GM12873 (cell line): ENCODE results near the gene PGM2.

Experiments
- TF ChIP-seq, protein P1 (sequence below): IDR thresholded peaks from 2 replicates; pipeline ENCODE4 v1.5.1; 2012; ENCODE audit warnings: low read depth, mild to moderate bottlenecking, moderate library complexity, low read length, control low read depth; ENCODE audit not compliant: insufficient read depth; ENCODE audit errors: missing control alignments

PGM2 gene

DNA sequence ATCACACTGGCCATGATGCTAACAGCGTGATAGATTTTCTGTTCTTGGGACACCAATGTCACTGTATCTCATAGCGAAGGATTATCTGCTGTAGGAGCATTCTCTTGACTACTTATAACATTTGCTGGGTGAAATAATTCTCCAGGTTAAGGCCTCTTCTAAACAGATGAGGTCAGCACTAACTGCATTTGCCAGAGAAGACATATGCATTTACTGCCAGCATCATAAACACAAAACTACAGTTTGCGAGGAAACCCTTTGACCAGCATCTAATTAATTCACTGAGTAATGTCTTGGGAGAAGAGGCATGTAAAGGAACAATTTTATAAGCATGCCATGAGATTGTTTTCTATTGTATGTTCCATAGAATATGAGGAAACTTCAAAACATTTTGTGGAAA, 78.3 kb downstream of the PGM2 start:
- TF ChIP-seq, protein P1, sequence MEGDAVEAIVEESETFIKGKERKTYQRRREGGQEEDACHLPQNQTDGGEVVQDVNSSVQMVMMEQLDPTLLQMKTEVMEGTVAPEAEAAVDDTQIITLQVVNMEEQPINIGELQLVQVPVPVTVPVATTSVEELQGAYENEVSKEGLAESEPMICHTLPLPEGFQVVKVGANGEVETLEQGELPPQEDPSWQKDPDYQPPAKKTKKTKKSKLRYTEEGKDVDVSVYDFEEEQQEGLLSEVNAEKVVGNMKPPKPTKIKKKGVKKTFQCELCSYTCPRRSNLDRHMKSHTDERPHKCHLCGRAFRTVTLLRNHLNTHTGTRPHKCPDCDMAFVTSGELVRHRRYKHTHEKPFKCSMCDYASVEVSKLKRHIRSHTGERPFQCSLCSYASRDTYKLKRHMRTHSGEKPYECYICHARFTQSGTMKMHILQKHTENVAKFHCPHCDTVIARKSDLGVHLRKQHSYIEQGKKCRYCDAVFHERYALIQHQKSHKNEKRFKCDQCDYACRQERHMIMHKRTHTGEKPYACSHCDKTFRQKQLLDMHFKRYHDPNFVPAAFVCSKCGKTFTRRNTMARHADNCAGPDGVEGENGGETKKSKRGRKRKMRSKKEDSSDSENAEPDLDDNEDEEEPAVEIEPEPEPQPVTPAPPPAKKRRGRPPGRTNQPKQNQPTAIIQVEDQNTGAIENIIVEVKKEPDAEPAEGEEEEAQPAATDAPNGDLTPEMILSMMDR, result no peak

DNA sequence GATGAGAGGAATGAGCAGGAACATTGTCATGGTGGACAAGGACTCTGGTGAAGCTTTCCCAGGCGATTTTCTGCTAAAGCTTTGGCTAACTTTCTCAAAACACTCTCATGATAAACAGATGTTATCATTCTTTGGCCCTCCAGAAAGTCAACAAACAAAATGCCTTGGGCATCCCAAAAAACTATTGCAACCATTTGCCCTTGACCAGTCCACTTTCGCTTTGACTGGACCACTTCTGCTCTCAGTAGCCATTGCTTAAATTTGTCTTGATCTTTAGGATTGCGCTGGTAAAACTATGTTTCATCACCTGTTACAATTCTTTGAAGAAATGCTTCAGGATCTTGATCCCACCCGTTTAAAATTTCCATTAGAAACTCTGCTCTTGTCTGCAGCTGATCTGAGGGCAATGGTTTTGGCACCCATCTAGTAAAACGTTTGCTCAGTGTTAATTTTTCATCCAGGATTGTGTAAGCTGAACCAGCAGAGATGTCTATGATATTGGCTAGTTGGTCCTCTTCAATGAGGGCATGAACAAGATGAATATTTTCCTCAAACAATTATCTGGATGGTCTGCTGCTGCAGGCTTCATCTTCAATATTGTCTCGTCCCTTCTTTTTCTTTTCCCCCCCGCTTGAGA, 79.2 kb downstream of the PGM2 start:
- TF ChIP-seq, protein P1, result no peak

DNA sequence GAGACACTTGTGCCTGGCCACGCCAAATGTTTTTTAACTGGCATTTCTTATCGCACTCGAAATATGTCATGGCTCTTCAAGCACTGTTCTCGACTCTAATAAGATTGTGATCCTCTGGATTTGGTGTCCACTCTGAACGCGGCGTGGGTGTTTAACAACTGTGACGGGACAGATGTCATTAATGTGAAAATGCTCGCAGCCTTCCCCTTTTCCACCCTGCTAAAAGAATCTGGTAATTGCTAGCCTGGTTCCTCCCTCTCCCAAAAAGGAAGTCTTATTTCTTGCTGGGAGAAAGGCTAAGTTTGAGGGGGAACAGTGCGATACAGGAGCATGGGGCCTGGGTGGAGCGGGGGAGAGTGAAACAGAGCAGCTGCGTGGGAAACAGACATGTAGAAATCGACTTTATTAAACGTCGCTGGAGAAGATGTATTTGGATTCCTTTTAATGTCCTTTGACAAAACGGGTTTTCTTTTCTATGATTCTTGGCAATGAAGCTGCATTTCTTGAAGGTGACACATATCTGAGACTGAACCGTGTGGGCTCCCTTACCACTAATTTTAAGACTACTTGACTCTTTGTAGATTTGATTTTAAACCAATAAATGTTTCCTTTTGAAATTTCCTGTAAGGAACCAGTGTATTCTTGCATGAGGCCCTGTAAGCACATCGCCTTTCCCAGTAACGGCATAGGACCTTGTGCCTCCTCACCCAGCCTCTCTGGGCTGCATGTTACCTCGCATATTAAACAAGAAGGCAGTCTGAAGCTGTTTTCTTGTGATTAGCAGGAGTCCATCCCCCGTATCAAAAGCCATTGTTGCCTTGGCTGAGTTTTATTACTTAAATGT, 82.2 kb downstream of the PGM2 start:
- TF ChIP-seq, protein P1, result no peak

DNA sequence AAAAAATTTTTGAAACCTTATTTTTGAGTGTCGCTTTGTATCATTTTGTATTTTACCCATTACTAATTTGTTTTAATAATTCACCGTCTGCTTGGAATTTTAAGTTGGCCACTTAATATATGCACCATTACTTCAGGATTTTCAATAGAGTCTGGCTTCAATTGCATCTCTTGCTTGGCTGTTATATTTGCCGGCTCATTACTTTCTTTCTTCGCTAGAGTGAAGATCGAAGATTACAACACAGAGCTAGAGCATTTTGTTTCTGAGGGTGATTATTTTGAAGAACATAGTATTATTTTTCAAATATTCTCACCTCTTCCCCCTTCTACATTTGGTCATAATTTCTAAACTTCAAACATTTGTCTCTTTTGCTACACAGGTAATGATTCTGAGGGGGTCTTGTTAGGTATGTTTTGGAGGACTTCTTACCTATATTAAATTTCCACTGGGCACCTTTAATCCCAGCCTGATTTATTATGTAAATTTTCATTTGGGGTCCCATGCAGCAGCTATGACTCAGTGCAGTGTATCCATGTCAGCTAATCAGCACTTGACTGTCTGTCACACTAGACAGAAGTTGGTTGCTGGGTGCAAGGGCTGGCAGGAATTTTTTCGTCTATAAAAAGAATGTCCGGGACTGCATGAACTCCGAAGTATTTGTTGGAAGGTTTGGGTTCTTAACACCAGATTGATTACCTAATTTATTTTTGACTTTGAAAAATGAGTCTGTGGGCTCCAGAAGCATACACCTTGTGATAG, 83.0 kb downstream of the PGM2 start:
- TF ChIP-seq, protein P1, result no peak

DNA sequence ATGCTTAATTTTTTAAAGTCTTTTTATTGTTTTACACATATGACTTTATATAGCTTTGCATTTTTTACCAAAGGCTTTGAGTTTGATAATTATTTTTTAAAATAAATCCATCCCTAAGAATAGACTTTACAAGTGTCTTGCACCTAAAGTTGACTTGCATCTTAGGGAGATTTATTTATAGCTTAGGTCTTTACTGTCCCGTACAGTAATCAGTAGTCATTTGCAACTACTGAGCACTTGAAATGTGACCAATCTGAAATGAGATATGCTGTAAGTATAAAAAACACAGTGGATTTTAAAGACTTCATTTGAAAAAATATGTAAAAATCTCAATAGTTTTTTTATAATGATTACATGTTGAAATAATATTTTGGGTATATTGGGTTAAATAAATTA, 83.6 kb downstream of the PGM2 start:
- TF ChIP-seq, protein P1, result no peak
